WTC11 (cell line): ENCODE results near the gene PIGX. TPM values are rescaled to one million over a fixed set of nuclear protein-coding genes. Genes with fewer than 3 reads are reported as not detected.

Experiments used
- AR ChIP-seq: fragments of 250-450 bp; sonication (Bioruptor Pico); IDR thresholded peaks from 2 replicates; pipeline ENCODE4 v1.9.0; 2021; ENCODE audit warnings: mild to moderate bottlenecking
- E2F5 ChIP-seq: sonication (generic); formaldehyde crosslinking; IDR thresholded peaks from 2 replicates; pipeline ENCODE4 v1.8.1; 2022; ENCODE audit warnings: mild to moderate bottlenecking, moderate library complexity, missing genetic modification reagents
- FOXJ3 ChIP-seq: sonication (generic); formaldehyde crosslinking; IDR thresholded peaks from 2 replicates; pipeline ENCODE4 v1.9.0; 2021; ENCODE audit warnings: missing genetic modification reagents, mild to moderate bottlenecking, borderline replicate concordance
- FOXP1 ChIP-seq: sonication (generic); formaldehyde crosslinking; IDR thresholded peaks from 2 replicates; pipeline ENCODE4 v1.8.0; 2022; ENCODE audit warnings: missing genetic modification reagents, mild to moderate bottlenecking, moderate library complexity, borderline replicate concordance
- HMGXB4 ChIP-seq: sonication (generic); formaldehyde crosslinking; IDR thresholded peaks from 2 replicates; pipeline ENCODE4 v1.8.1; 2023; ENCODE audit warnings: mild to moderate bottlenecking, moderate library complexity, missing genetic modification reagents
- MYBL2 ChIP-seq: sonication (generic); formaldehyde crosslinking; IDR thresholded peaks from 2 replicates; pipeline ENCODE4 v1.8.1; 2023; ENCODE audit warnings: mild to moderate bottlenecking, moderate library complexity, missing genetic modification reagents
- NFYB ChIP-seq: sonication (generic); formaldehyde crosslinking; conservative IDR thresholded peaks from 2 replicates; pipeline ENCODE4 v1.8.0; 2022; ENCODE audit warnings: low read depth, missing genetic modification reagents
- NR2C2 ChIP-seq: sonication (generic); formaldehyde crosslinking; IDR thresholded peaks from 2 replicates; pipeline ENCODE4 v1.8.0; 2022; ENCODE audit warnings: mild to moderate bottlenecking, missing genetic modification reagents
- NR3C1 ChIP-seq: sonication (generic); formaldehyde crosslinking; conservative IDR thresholded peaks from 2 replicates; pipeline ENCODE4 v1.8.1; 2023; ENCODE audit warnings: low read depth, mild to moderate bottlenecking, missing genetic modification reagents
- SP1 ChIP-seq: sonication (generic); formaldehyde crosslinking; conservative IDR thresholded peaks from 2 replicates; pipeline ENCODE4 v1.8.1; 2022; ENCODE audit warnings: missing genetic modification reagents
- STAT6 ChIP-seq: sonication (generic); formaldehyde crosslinking; conservative IDR thresholded peaks from 2 replicates; pipeline ENCODE4 v1.8.1; 2023; ENCODE audit warnings: mild to moderate bottlenecking, low read depth, missing genetic modification reagents, moderate library complexity
- ZNF219 ChIP-seq: sonication (generic); formaldehyde crosslinking; IDR thresholded peaks from 2 replicates; pipeline ENCODE4 v1.8.0; 2023; ENCODE audit warnings: missing genetic modification reagents, mild to moderate bottlenecking, borderline replicate concordance
- ZNF416 ChIP-seq: fragments of 250-450 bp; sonication (Bioruptor Pico); IDR thresholded peaks from 2 replicates; pipeline ENCODE4 v1.9.0; 2021; ENCODE audit warnings: mild to moderate bottlenecking, inconsistent platforms
- total RNA-seq: library from RNA; stranded (reverse); gene quantifications from 3 replicates; pipeline ENCODE4 v1.2.3, GENCODE V29; 2021
- TF ChIP-seq, protein P1 (sequence below): fragments of 250-450 bp; sonication (Bioruptor Pico); IDR thresholded peaks from 2 replicates; pipeline ENCODE4 v2.1.2; 2022; ENCODE audit warnings: mild to moderate bottlenecking, moderate library complexity
- TF ChIP-seq, protein P2 (sequence below): sonication (generic); formaldehyde crosslinking; IDR thresholded peaks from 2 replicates; pipeline ENCODE4 v1.8.1; 2023; ENCODE audit warnings: mild to moderate bottlenecking, missing genetic modification reagents
- TF ChIP-seq, protein P3 (sequence below): sonication (generic); formaldehyde crosslinking; IDR thresholded peaks from 2 replicates; pipeline ENCODE4 v1.8.1; 2022; ENCODE audit warnings: missing genetic modification reagents, borderline replicate concordance
- TF ChIP-seq, protein P4 (sequence below): sonication (generic); formaldehyde crosslinking; IDR thresholded peaks from 2 replicates; pipeline ENCODE4 v1.8.0; 2022; ENCODE audit warnings: missing genetic modification reagents

Gene PIGX
- total RNA-seq, 1 experiment from 2014 or later, result 12.8 TPM

- no peak for TF ChIP-seq FOXJ3 (CRISPR knock-in tag)
- no peak for TF ChIP-seq AR
- TF ChIP-seq FOXP1 (CRISPR knock-in tag), result no peak
- TF ChIP-seq, protein P1, sequence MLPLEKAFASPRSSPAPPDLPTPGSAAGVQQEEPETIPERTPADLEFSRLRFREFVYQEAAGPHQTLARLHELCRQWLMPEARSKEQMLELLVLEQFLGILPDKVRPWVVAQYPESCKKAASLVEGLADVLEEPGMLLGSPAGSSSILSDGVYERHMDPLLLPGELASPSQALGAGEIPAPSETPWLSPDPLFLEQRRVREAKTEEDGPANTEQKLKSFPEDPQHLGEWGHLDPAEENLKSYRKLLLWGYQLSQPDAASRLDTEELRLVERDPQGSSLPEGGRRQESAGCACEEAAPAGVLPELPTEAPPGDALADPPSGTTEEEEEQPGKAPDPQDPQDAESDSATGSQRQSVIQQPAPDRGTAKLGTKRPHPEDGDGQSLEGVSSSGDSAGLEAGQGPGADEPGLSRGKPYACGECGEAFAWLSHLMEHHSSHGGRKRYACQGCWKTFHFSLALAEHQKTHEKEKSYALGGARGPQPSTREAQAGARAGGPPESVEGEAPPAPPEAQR (CRISPR knock-in tag), result no peak
- no peak for TF ChIP-seq ZNF416 (CRISPR knock-in tag)
- TF ChIP-seq HMGXB4, result no peak
- TF ChIP-seq NR3C1, result 0 out of 2 replicates have a peak, but pooled peaks have one; percentile 42
- TF ChIP-seq, protein P2, sequence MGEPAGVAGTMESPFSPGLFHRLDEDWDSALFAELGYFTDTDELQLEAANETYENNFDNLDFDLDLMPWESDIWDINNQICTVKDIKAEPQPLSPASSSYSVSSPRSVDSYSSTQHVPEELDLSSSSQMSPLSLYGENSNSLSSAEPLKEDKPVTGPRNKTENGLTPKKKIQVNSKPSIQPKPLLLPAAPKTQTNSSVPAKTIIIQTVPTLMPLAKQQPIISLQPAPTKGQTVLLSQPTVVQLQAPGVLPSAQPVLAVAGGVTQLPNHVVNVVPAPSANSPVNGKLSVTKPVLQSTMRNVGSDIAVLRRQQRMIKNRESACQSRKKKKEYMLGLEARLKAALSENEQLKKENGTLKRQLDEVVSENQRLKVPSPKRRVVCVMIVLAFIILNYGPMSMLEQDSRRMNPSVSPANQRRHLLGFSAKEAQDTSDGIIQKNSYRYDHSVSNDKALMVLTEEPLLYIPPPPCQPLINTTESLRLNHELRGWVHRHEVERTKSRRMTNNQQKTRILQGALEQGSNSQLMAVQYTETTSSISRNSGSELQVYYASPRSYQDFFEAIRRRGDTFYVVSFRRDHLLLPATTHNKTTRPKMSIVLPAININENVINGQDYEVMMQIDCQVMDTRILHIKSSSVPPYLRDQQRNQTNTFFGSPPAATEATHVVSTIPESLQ (CRISPR knock-in tag), result no peak
- TF ChIP-seq NR2C2 (CRISPR knock-in tag), result no peak
- TF ChIP-seq E2F5 (CRISPR knock-in tag), result no peak
- TF ChIP-seq NFYB (CRISPR knock-in tag), result no peak
- TF ChIP-seq, protein P3, sequence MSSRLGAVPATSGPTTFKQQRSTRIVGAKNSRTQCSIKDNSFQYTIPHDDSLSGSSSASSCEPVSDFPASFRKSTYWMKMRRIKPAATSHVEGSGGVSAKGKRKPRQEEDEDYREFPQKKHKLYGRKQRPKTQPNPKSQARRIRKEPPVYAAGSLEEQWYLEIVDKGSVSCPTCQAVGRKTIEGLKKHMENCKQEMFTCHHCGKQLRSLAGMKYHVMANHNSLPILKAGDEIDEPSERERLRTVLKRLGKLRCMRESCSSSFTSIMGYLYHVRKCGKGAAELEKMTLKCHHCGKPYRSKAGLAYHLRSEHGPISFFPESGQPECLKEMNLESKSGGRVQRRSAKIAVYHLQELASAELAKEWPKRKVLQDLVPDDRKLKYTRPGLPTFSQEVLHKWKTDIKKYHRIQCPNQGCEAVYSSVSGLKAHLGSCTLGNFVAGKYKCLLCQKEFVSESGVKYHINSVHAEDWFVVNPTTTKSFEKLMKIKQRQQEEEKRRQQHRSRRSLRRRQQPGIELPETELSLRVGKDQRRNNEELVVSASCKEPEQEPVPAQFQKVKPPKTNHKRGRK, result no peak
- TF ChIP-seq, protein P4, sequence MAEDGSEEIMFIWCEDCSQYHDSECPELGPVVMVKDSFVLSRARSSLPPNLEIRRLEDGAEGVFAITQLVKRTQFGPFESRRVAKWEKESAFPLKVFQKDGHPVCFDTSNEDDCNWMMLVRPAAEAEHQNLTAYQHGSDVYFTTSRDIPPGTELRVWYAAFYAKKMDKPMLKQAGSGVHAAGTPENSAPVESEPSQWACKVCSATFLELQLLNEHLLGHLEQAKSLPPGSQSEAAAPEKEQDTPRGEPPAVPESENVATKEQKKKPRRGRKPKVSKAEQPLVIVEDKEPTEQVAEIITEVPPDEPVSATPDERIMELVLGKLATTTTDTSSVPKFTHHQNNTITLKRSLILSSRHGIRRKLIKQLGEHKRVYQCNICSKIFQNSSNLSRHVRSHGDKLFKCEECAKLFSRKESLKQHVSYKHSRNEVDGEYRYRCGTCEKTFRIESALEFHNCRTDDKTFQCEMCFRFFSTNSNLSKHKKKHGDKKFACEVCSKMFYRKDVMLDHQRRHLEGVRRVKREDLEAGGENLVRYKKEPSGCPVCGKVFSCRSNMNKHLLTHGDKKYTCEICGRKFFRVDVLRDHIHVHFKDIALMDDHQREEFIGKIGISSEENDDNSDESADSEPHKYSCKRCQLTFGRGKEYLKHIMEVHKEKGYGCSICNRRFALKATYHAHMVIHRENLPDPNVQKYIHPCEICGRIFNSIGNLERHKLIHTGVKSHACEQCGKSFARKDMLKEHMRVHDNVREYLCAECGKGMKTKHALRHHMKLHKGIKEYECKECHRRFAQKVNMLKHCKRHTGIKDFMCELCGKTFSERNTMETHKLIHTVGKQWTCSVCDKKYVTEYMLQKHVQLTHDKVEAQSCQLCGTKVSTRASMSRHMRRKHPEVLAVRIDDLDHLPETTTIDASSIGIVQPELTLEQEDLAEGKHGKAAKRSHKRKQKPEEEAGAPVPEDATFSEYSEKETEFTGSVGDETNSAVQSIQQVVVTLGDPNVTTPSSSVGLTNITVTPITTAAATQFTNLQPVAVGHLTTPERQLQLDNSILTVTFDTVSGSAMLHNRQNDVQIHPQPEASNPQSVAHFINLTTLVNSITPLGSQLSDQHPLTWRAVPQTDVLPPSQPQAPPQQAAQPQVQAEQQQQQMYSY (CRISPR knock-in tag), result no peak
- no peak for TF ChIP-seq ZNF219 (CRISPR knock-in tag)
- TF ChIP-seq MYBL2 (CRISPR knock-in tag), result no peak
- TF ChIP-seq SP1 (CRISPR knock-in tag), result no peak
- no peak for TF ChIP-seq STAT6
Measured at GRCh38 chr3:196666001-196666867, 45.9 kb upstream of the PIGX start (continued).
